ENCODE data around the gene PET100.

PET100 gene

GRCh38 chr19:7677669-7678311, 48.2 kb downstream of the PET100 start:
- DNase-seq (ENCODE audit: low read depth in 1 of 2, low spot score in 1 of 2): no peak

GRCh38 chr19:7678971-7679751, 49.6 kb downstream of the PET100 start:
- DNase-seq (ENCODE audit: low read depth in 1 of 2, low spot score in 1 of 2): peak; percentile 44 to 55

- no peak for DNase-seq (ENCODE audit: low read depth in 1 of 2, low spot score in 1 of 2)
Observed at GRCh38 chr19:7679771-7680605, 50.4 kb downstream of the PET100 start.

GRCh38 chr19:7680606-7681339, 51.2 kb downstream of the PET100 start, which contains the start of gene TRAPPC5:
TRAPPC5 (plus strand) TSS chr19:7680833; CDS start chr19:7682254, 1,421 bp downstream.
- DNase-seq (ENCODE audit: low read depth in 1 of 2, low spot score in 1 of 2): peak; percentile 70 to 84
